SH-SY5Y (cell line): ENCODE data around the gene RDH16.

ENCODE experiments used
- GATA2 ChIP-seq: IDR thresholded peaks from 2 replicates; pipeline ENCODE4 v1.6.1; 2011; ENCODE audit warnings: mild to moderate bottlenecking, low read depth, low read length
- GATA3 ChIP-seq: IDR thresholded peaks from 2 replicates; pipeline ENCODE4 v1.6.1; 2011; ENCODE audit warnings: low read depth, mild to moderate bottlenecking, low read length, moderate library complexity

- TF ChIP-seq GATA2 (no peak), GATA3 (no peak)
These were observed 38.6 kb upstream of the RDH16 start for GRCh38 chr12:56995930-56996496.
